ENCODE data around the gene SYT15.

- no peak for TF ChIP-seq CTCF (IDR thresholded peaks at IDR 0.05; ENCODE audit: low read length)
- TF ChIP-seq EZH2 (optimal IDR thresholded peaks at IDR 0.05; ENCODE audit: low read depth, low read length): no peak
- TF ChIP-seq EZH2phosphoT487 (IDR thresholded peaks at IDR 0.05; ENCODE audit: low read length): no peak
Observed at GRCh38 chr10:46556515-46557318, 22.2 kb upstream of the SYT15 start, which contains the start of gene GPRIN2.

Data from MM.1S (cell line).